ENCODE results near the gene AP1G2. TPM values are rescaled to one million over a fixed set of nuclear protein-coding genes. Genes with fewer than 3 reads are reported as not detected.

The AP1G2 gene
- total and polyA plus RNA-seq, 2 of the 13 experiments (the other 11 are each of a cell fraction or from before 2014, with no cell fraction given): 96.9 to 611 TPM

- TF ChIP-seq ZBTB40 (IDR thresholded peaks at IDR 0.05): no peak
- no peak; the same call in none of the 2 replicates for TF ChIP-seq ZBTB40 (CRISPR knock-in tag; IDR thresholded peaks at IDR 0.05)
- TF ChIP-seq ZNF383 (CRISPR knock-in tag; IDR thresholded peaks at IDR 0.05; ENCODE audit: borderline replicate concordance): peak; percentile 78; the same call in 1 of the 2 replicates
- TF ChIP-seq ATF1 (CRISPR knock-in tag; IDR thresholded peaks at IDR 0.05): no peak
- peak; percentile 97 for TF ChIP-seq ZNF205 (CRISPR knock-in tag; IDR thresholded peaks at IDR 0.05)
- no peak for TF ChIP-seq FOXJ3 (CRISPR knock-in tag; IDR thresholded peaks at IDR 0.05; ENCODE audit: borderline replicate concordance)
- TF ChIP-seq KIAA2018 (CRISPR knock-in tag; IDR thresholded peaks at IDR 0.05; ENCODE audit: borderline replicate concordance): peak; percentile 59; the same call in 1 of the 2 replicates
- TF ChIP-seq ZNF850 (CRISPR knock-in tag; conservative IDR thresholded peaks at IDR 0.05): no peak
- TF ChIP-seq RBM22 (optimal IDR thresholded peaks at IDR 0.05; ENCODE audit: low read length): peak; percentile 58
Measured at GRCh38 chr14:23567186-23568020, at the start of gene AP1G2 (continued).
